CD14-positive monocyte (primary cell): Measurements from ENCODE around the gene HMGB1. TPM values are rescaled to one million over a fixed set of nuclear protein-coding genes. Genes with fewer than 3 reads are reported as not detected.

ENCODE experiments used
- DNase-seq, 3 donors: peaks; one replicate each; pipeline ENCODE4 v3.0.0-alpha.2; 2011 to 2022
- H2AFZ ChIP-seq: 2 replicates; pipeline ENCODE4 v1.6.0; 2012; ENCODE audit warnings: mild to moderate bottlenecking, low read depth, low read length, inconsistent platforms; ENCODE audit not compliant: insufficient read depth, poor library complexity, severe bottlenecking
- H3K27ac ChIP-seq, 2 donors: 1 replicate in 1 of 2; 2 replicates in 1 of 2; pipeline ENCODE4 v1.5.1; 2012 to 2013; ENCODE audit warnings: low read length in 2 of 2, control low read depth in 1 of 2, inconsistent platforms in 1 of 2, low read depth in 1 of 2, mild to moderate bottlenecking in 1 of 2
- H3K27me3 ChIP-seq, 2 donors: one replicate each; pipeline versions ENCODE4 v1.6.0 to v1.6.1; 2011 to 2013; ENCODE audit warnings: low read length in 2 of 2; ENCODE audit not compliant: control insufficient read depth in 2 of 2, insufficient read depth in 2 of 2
- H3K36me3 ChIP-seq, 2 donors: replicated peaks in 1 of 2; 1 replicate in 1 of 2; 2 replicates in 1 of 2; pipeline versions ENCODE4 v1.5.1 to v1.6.1; 2012 to 2013; ENCODE audit warnings: low read length in 2 of 2, control low read depth in 1 of 2, inconsistent platforms in 1 of 2, mild to moderate bottlenecking in 1 of 2; ENCODE audit not compliant: insufficient read depth in 2 of 2, control insufficient read depth in 1 of 2
- H3K4me1 ChIP-seq, 2 donors: 1 replicate in 1 of 2; 2 replicates in 1 of 2; pipeline versions ENCODE4 v1.5.1 to v1.6.1; 2012 to 2013; ENCODE audit warnings: low read length in 2 of 2, control low read depth in 1 of 2, inconsistent platforms in 1 of 2, mild to moderate bottlenecking in 1 of 2, moderate library complexity in 1 of 2; ENCODE audit not compliant: insufficient read depth in 2 of 2, control insufficient read depth in 1 of 2
- H3K4me2 ChIP-seq: replicated peaks from 2 replicates; pipeline ENCODE3; 2012; ENCODE audit warnings: low read length, moderate library complexity, mild to moderate bottlenecking; ENCODE audit not compliant: poor library complexity, severe bottlenecking; ENCODE audit errors: extremely low read depth
- H3K4me3 ChIP-seq, 3 experiments: fragments of 200-600 bp in 1 of 3; sonication (generic) in 1 of 3; replicated peaks in 1 of 3; 1 replicate in 2 of 3; 2 replicates in 1 of 3; pipeline ENCODE4 v1.5.1; 2011 to 2013; ENCODE audit warnings: low read length in 3 of 3, mild to moderate bottlenecking in 3 of 3, control low read depth in 2 of 3, low read depth in 2 of 3, inconsistent platforms in 1 of 3, moderate library complexity in 1 of 3
- H3K79me2 ChIP-seq: 2 replicates; pipeline ENCODE4 v1.6.0; 2012; ENCODE audit warnings: mild to moderate bottlenecking, control low read depth, inconsistent platforms, low read length, moderate library complexity; ENCODE audit not compliant: insufficient read depth
- H3K9ac ChIP-seq: 2 replicates; pipeline ENCODE4 v1.6.0; 2017; ENCODE audit warnings: low read length, mild to moderate bottlenecking; ENCODE audit not compliant: insufficient read depth, poor library complexity, severe bottlenecking
- H3K9me3 ChIP-seq, 2 donors: replicated peaks in 1 of 2; 1 replicate in 1 of 2; 2 replicates in 1 of 2; pipeline versions ENCODE4 v1.5.1 to v1.6.1; 2012 to 2013; ENCODE audit warnings: low read length in 2 of 2, control low read depth in 1 of 2; ENCODE audit not compliant: control insufficient read depth in 1 of 2, insufficient read depth in 1 of 2
- H4K20me1 ChIP-seq: 2 replicates; pipeline ENCODE4 v1.6.0; 2012; ENCODE audit warnings: mild to moderate bottlenecking, low read length, control low read depth, moderate library complexity; ENCODE audit not compliant: insufficient read depth
- H3K27ac Mint-ChIP-seq, 7 donors: one replicate each; pipeline ENCODE4 v1.8.0; 2020; ENCODE audit warnings: mild to moderate bottlenecking in 7 of 7, mixed read lengths in 7 of 7, moderate library complexity in 6 of 7, inconsistent platforms in 2 of 7
- H3K27me3 Mint-ChIP-seq, 3 donors: one replicate each; pipeline ENCODE4 v1.8.0; 2021 to 2022; ENCODE audit warnings: low read depth in 3 of 3, mild to moderate bottlenecking in 3 of 3, mixed read lengths in 3 of 3, moderate library complexity in 3 of 3, inconsistent platforms in 1 of 3
- H3K36me3 Mint-ChIP-seq, 2 donors: one replicate each; pipeline ENCODE4 v1.8.0; 2020; ENCODE audit warnings: mixed read lengths in 2 of 2, inconsistent platforms in 1 of 2, mild to moderate bottlenecking in 1 of 2
- H3K4me1 Mint-ChIP-seq: one replicate; pipeline ENCODE4 v1.8.0; 2020; ENCODE audit warnings: mild to moderate bottlenecking, mixed read lengths
- H3K4me3 Mint-ChIP-seq, 2 donors: one replicate each; pipeline ENCODE4 v1.8.0; 2020; ENCODE audit warnings: mild to moderate bottlenecking in 2 of 2, mixed read lengths in 2 of 2, moderate library complexity in 1 of 2
- H3K9me3 Mint-ChIP-seq, 7 donors: one replicate each; pipeline ENCODE4 v1.8.0; 2020 to 2022; ENCODE audit warnings: mixed read lengths in 7 of 7, mild to moderate bottlenecking in 6 of 7, moderate library complexity in 6 of 7, inconsistent platforms in 2 of 7
- WGBS: methylation state at CpG from one replicate; pipeline ENCODE4 v1.1.5; 2013; ENCODE audit warnings: missing lambda C conversion rate; ENCODE audit not compliant: insufficient coverage; 5-methylcytosine and 5-hydroxymethylcytosine counted together
- intact Hi-C, 2 donors: fragments of 100-400 bp; cut with micrococcal nuclease; formaldehyde crosslinking; loops; one replicate each; pipeline versions ENCODE4 v1.15.0 to v1.15.1; 2023
- polyA plus RNA-seq, 3 donors: library from polyadenylated mRNA; depleted of rRNA in 1 of 3; unstranded in 2 of 3; stranded (reverse) in 1 of 3; fragments of 300-500 nt in 2 of 3; fragments of >200 nt in 1 of 3; fragmentation: Illumina TruSeq in 2 of 3; gene quantifications; 1 replicate in 2 of 3; 2 replicates in 1 of 3; pipeline ENCODE4 v1.2.3, GENCODE V29; 2012 to 2021
- TF ChIP-seq, protein P1 (sequence below): fragments of 200-600 bp; IDR thresholded peaks from one replicate; pipeline ENCODE4 v1.8.0; 2022; ENCODE audit warnings: antibody characterized with exemption, mild to moderate bottlenecking

Gene HMGB1
- polyA plus RNA-seq, 3 donors = 132 to 489 (median 430) TPM

DNA sequence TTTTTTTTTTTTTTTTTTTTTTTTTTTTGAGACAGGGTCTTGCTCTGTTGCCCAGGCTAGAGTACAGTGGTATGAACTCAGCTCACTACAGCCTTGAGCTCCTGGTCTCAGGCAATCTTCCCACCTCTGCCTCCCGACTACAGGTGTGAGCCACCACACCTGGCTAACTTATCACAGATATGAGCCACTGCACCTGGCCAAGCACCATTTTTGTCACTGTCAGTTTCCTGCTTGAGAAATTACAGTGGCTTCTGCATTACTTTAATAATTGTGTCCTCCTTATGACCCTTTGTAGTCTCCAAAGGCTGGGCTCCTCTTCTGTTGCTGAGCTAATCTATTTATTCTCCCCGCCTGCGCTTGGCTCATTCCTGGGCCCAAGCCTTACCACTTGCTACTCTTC is 27.4 kb downstream of the HMGB1 start:
- no peak overlapping the region for H3K9ac ChIP-seq
- TF ChIP-seq, protein P1, sequence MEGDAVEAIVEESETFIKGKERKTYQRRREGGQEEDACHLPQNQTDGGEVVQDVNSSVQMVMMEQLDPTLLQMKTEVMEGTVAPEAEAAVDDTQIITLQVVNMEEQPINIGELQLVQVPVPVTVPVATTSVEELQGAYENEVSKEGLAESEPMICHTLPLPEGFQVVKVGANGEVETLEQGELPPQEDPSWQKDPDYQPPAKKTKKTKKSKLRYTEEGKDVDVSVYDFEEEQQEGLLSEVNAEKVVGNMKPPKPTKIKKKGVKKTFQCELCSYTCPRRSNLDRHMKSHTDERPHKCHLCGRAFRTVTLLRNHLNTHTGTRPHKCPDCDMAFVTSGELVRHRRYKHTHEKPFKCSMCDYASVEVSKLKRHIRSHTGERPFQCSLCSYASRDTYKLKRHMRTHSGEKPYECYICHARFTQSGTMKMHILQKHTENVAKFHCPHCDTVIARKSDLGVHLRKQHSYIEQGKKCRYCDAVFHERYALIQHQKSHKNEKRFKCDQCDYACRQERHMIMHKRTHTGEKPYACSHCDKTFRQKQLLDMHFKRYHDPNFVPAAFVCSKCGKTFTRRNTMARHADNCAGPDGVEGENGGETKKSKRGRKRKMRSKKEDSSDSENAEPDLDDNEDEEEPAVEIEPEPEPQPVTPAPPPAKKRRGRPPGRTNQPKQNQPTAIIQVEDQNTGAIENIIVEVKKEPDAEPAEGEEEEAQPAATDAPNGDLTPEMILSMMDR = no peak
- DNase-seq = no peak
- H4K20me1 ChIP-seq = no peaks in the 10 kb centered on the region
- H3K4me1 ChIP-seq = no peaks in the 10 kb centered on the region
- H3K27ac ChIP-seq = no peak overlapping the region
- H3K4me3 Mint-ChIP-seq = no peak overlapping the region
- H3K4me1 Mint-ChIP-seq = no peaks in the 10 kb centered on the region
- no peaks in the 10 kb centered on the region for H3K27me3 ChIP-seq
- peaks cover 0 to 3% (median 2%) of the 10 kb centered on the region in 7 donors for H3K9me3 Mint-ChIP-seq
- no peak overlapping the region for H3K4me3 ChIP-seq
- 94% methylated on average over 3 of the region's 3 CpGs for WGBS
- no peaks in the 10 kb centered on the region for H3K36me3 ChIP-seq
- H3K9me3 ChIP-seq = no peaks in the 10 kb centered on the region
- H3K27me3 Mint-ChIP-seq = peaks cover 0 to 3% (median 3%) of the 10 kb centered on the region in 3 donors
- no peak overlapping the region for H2AFZ ChIP-seq
- H3K4me2 ChIP-seq = no peak overlapping the region
- H3K36me3 Mint-ChIP-seq = no peaks in the 10 kb centered on the region
- H3K79me2 ChIP-seq = no peaks in the 10 kb centered on the region
- intact Hi-C loops = no loop called here
- H3K27ac Mint-ChIP-seq = no peak overlapping the region

DNA sequence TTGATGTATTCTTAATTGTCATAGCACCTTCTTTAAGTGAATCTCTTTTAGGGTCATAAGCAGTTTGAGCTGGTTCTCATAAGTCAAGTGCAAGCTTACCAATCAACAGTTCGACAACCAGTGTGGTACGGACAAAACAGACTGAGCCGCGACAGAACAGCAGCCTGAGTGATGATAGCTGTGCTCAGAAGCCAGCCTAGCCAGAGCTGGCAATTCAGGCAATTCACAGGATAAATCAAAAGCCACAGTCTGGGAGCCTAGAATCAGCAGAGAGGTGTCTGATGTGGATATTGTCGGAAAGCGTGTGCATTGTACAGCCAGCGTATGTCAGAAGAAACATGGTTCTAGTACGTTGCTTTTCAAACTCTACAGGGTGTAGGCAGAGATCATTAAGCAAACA is 28.6 kb downstream of the HMGB1 start:
- Histone ChIP-seq H3K9ac (no peak overlapping the region), H3K36me3 (no peaks in the 10 kb centered on the region), H3K4me1 (no peaks in the 10 kb centered on the region), H2AFZ (no peak overlapping the region), H3K4me3 (no peak overlapping the region), H3K27me3 (no peaks in the 10 kb centered on the region), H3K27ac (no peak overlapping the region), H3K9me3 (no peaks in the 10 kb centered on the region), H4K20me1 (no peaks in the 10 kb centered on the region), H3K79me2 (no peaks in the 10 kb centered on the region), H3K4me2 (no peak overlapping the region)
- Mint-ChIP-seq H3K27ac (no peak overlapping the region), H3K9me3 (peaks cover 0 to 3% (median 2%) of the 10 kb centered on the region in 7 donors), H3K36me3 (no peaks in the 10 kb centered on the region), H3K27me3 (peaks cover 0 to 3% (median 2%) of the 10 kb centered on the region in 3 donors), H3K4me1 (no peaks in the 10 kb centered on the region), H3K4me3 (no peak overlapping the region)
- intact Hi-C loops = no loop called here
- 95% methylated on average over 8 of the region's 8 CpGs for WGBS
- no peak for DNase-seq
- TF ChIP-seq, protein P1 = no peak
